ENCODE results near the gene APH1B. TPM values are rescaled to one million over a fixed set of nuclear protein-coding genes. Genes with fewer than 3 reads are reported as not detected.
A peak's percentile ranks its signal among the peaks of the same experiment; 100 is the strongest.

The APH1B gene
- total RNA-seq, 2 donors from 2014 or later = 4.8 to 6.9 TPM

DNA sequence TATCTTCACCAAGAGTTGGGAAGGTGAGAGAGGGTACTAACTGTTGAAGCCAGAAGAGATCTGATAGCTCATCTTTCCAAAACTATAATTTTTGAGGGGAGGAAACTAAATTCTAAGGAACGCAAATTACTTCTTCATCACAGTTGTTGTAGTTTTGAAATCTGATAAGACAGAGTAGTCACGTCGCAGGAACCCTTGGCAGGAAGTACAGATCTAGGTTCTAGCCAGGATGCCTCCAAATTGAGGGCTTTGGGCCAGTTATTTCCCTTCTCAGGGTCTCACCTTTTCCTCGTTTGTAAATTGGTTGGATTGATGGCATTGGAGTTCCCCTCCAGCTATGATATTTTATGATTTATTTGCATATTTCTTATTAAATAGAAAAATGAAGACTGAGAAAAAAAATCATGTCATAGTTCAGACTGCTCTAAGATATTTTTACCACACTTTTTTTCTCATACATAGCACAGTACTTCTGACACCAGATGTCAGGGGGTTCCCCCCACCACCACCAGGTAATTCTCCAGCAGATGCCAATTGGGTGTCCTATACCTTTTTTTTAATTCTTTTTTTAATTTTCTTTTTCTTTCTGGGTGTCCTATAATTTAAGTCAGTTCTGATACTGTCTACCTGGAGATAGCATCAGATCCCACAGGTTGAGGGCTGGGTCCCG is 32.3 kb upstream of the APH1B start:
- no peak for DNase-seq (ENCODE audit: low spot score)
- no peaks in the 10 kb centered on the region for H3K9me3 ChIP-seq
- H3K36me3 ChIP-seq = no peaks in the 10 kb centered on the region
- H3K27ac ChIP-seq = peak overlapping the region; percentile 27 to 59
- H3K4me3 ChIP-seq = no peak overlapping the region
- H3K27me3 ChIP-seq = no peaks in the 10 kb centered on the region
- TF ChIP-seq, protein P1, sequence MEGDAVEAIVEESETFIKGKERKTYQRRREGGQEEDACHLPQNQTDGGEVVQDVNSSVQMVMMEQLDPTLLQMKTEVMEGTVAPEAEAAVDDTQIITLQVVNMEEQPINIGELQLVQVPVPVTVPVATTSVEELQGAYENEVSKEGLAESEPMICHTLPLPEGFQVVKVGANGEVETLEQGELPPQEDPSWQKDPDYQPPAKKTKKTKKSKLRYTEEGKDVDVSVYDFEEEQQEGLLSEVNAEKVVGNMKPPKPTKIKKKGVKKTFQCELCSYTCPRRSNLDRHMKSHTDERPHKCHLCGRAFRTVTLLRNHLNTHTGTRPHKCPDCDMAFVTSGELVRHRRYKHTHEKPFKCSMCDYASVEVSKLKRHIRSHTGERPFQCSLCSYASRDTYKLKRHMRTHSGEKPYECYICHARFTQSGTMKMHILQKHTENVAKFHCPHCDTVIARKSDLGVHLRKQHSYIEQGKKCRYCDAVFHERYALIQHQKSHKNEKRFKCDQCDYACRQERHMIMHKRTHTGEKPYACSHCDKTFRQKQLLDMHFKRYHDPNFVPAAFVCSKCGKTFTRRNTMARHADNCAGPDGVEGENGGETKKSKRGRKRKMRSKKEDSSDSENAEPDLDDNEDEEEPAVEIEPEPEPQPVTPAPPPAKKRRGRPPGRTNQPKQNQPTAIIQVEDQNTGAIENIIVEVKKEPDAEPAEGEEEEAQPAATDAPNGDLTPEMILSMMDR (IDR thresholded peaks at IDR 0.05) = no peak
- peaks cover 0 to 41% of the 10 kb centered on the region in 2 donors for H3K4me1 ChIP-seq

DNA sequence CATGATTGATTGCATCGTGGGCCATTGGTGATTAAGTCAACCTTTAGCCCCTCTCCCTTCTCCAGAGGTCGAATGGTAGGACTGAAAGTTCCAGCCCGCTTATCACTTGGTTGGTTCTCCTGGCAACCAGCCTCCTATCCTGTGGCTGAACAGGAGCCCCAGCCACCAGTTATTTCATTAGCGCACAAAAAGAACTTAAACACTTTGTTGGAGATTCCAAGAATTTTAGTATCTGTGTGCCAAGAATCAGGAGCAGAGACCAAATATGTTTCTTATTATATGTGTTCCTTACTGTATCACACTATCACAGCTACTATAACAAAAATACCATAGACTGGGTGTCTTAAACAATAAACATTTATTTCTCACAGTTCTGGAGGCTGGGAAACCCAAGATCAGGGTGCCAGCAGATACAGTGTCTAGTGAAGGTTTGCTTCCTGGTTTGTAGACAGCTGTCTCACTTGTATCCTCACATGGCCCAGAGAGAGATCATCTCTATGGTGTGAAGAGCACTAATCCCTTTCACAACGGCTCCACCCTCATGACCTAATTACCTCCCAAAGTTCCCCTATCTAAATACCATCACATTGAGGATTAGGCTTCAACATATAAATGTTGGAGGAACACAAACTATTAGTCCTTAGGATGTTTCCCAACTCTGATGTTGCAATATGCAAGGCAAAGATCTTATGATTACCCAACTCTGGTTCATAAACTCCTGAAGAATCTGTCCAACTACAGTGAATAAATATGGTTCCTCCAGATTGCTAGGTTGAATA is 30.5 kb upstream of the APH1B start:
- H3K4me1 ChIP-seq = peaks cover 0 to 41% of the 10 kb centered on the region in 2 donors
- no peaks in the 10 kb centered on the region for H3K36me3 ChIP-seq
- no peak overlapping the region for H3K4me3 ChIP-seq
- H3K27me3 ChIP-seq = no peaks in the 10 kb centered on the region
- peak overlapping the region; percentile 0 to 48 for H3K27ac ChIP-seq
- TF ChIP-seq, protein P1 (IDR thresholded peaks at IDR 0.05) = no peak
- no peaks in the 10 kb centered on the region for H3K9me3 ChIP-seq
- DNase-seq (ENCODE audit: low spot score) = no peak

DNA sequence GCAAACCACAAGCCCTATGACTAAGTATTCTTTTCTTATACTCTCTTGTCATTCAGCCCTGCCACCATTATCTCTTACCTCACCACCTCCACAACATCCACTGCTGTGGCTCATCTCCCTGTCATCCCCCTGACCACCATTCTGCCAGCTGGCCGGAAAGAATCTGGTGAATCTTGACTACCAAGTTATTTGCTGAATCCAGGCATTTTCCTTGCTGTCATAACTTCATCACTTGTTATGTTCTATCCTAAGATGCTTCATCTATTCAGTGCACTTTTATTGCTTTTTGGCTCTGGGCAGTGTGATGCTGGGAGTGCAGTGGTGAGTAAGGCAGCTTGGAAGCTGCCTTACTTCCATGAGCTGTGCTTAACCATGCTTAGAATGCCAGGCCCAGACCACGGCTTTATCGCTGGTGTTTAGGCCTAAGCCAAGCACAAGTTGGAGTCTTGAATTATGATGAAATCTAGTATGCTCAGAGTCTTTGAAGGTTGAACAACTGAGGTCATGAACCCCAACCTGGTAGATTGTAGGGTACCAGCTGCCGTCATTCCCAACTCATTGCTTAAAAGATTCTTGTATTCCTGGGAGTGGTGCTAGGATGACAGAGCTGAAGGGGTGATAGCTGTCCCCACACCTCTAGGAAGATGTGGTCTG is 27.0 kb upstream of the APH1B start:
- H3K27ac ChIP-seq = no peak overlapping the region
- H3K27me3 ChIP-seq = no peaks in the 10 kb centered on the region
- no peaks in the 10 kb centered on the region for H3K9me3 ChIP-seq
- TF ChIP-seq, protein P1 (IDR thresholded peaks at IDR 0.05) = no peak
- H3K36me3 ChIP-seq = no peaks in the 10 kb centered on the region
- H3K4me1 ChIP-seq = peaks cover 0 to 20% of the 10 kb centered on the region in 2 donors
- no peak for DNase-seq (ENCODE audit: low spot score)
- H3K4me3 ChIP-seq = no peak overlapping the region

DNA sequence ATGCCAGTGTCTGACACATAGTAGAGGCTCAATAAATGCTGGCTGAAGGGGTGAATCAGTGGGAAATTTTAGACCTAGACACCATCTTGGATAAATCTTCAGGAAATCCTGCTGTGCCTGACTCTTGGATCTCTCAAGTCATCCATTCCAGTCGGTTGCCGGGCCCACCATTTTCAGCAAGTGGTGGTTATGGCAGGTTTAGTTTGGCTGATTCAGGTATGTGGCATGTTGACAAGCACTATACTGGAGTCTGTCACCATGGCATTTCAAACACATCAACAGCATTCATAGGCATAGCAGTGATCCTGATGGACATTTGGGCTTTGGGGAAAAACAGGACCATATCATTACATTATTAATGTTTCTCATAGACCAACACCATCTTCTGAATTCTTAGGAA is 25.7 kb upstream of the APH1B start:
- Histone ChIP-seq H3K9me3 (no peaks in the 10 kb centered on the region), H3K4me1 (peaks cover 0 to 8% of the 10 kb centered on the region in 2 donors), H3K27me3 (no peaks in the 10 kb centered on the region), H3K36me3 (no peaks in the 10 kb centered on the region), H3K27ac (no peak overlapping the region), H3K4me3 (no peak overlapping the region)
- TF ChIP-seq, protein P1 (IDR thresholded peaks at IDR 0.05) = no peak
- no peak for DNase-seq (ENCODE audit: low spot score)

DNA sequence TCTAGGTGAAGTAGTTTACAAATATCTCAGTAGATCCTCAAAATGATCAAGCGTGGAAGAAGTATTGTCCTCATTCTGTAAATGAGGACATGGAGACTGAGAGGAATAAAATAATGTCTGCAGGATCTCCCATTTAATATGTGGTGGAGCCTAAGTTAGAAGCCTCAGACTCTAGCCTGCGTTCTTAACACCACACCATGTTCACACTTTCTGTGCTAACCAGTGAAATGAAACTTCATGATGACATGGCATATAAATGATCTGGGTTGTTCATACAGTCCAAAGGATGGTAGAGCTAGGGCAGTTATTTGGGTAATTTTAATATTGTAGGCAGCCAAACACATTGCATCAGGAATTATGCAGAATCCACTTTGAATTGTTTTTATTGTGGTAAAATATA is 25.1 kb upstream of the APH1B start:
- Histone ChIP-seq H3K4me3 (no peak overlapping the region), H3K4me1 (peaks cover 0 to 4% of the 10 kb centered on the region in 2 donors), H3K9me3 (no peaks in the 10 kb centered on the region), H3K27ac (no peak overlapping the region), H3K27me3 (no peaks in the 10 kb centered on the region), H3K36me3 (no peaks in the 10 kb centered on the region)
- TF ChIP-seq, protein P1 (IDR thresholded peaks at IDR 0.05) = no peak
- DNase-seq (ENCODE audit: low spot score) = no peak

Data from right atrium auricular region (tissue), 2 donors.